ENCODE results near the gene RILPL2.

DNA sequence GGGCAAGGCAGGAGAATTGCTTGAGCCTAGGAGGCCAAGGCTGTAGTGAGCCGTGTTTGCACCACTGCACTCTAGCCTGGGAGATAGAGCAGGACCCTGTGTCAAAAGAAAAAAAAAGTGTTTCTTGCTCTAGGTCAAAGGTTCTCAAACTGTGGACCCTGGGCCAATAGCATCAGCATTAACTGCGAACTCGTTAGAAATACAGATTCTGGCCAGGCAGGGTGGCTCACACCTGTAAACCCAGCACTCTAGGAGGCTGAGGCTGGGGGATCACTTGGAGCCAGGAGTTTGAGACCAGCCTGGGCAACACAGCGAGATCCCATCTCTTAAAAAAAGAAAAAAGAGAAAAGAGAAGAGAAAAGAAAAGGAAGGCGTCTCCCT, 858 bp downstream of the RILPL2 start:
- TF ChIP-seq MXI1 (IDR thresholded peaks at IDR 0.05; ENCODE audit: low read depth, low read length) (no peak), CTCF (IDR thresholded peaks at IDR 0.05 in 2 of 3, conservative IDR thresholded peaks at IDR 0.05 in 1 of 3; ENCODE audit: insufficient read depth in 2 of 3, low read depth in 1 of 3, low read length in 3 of 3) (no peak), NFE2 (IDR thresholded peaks at IDR 0.05; ENCODE audit: low read depth) (no peak), ZNF311 (CRISPR knock-in tag; IDR thresholded peaks at IDR 0.05) (no peak), CHD4 (IDR thresholded peaks at IDR 0.05; ENCODE audit: insufficient read depth, insufficient replicate concordance, low read depth, low read length, poor library complexity, severe bottlenecking) (no peak), SIRT6 (IDR thresholded peaks at IDR 0.05; ENCODE audit: low read depth, low read length) (no peak)

All from K562 (cell line).